Tibial nerve (tissue), 4 donors: ENCODE data around the gene COL4A6. TPM values are rescaled to one million over a fixed set of nuclear protein-coding genes. Genes with fewer than 3 reads are reported as not detected.

ENCODE experiments used
- DNase-seq, 2 donors: peaks; one replicate each; pipeline ENCODE4 v3.0.0-alpha.2; 2019; ENCODE audit warnings: low spot score in 2 of 2
- H3K27ac ChIP-seq, 4 donors: fragments of 200-600 bp; sonication (generic) in 3 of 4; one replicate each; pipeline ENCODE4 v1.5.1; 2017 to 2019; ENCODE audit warnings: mild to moderate bottlenecking in 1 of 4
- H3K27me3 ChIP-seq, 2 donors: fragments of 200-600 bp; sonication (generic) in 1 of 2; one replicate each; pipeline versions ENCODE4 v1.5.1 to v1.6.0; 2017 to 2019
- H3K36me3 ChIP-seq, 3 donors: fragments of 200-600 bp; sonication (generic); one replicate each; pipeline ENCODE4 v1.5.1; 2018 to 2019
- H3K4me1 ChIP-seq, 4 donors: fragments of 200-600 bp; sonication (generic) in 3 of 4; one replicate each; pipeline ENCODE4 v1.5.1; 2017 to 2019
- H3K4me3 ChIP-seq, 4 donors: fragments of 200-600 bp; sonication (generic) in 3 of 4; one replicate each; pipeline ENCODE4 v1.5.1; 2017 to 2019; ENCODE audit warnings: mild to moderate bottlenecking in 1 of 4, moderate library complexity in 1 of 4
- H3K9me3 ChIP-seq, 4 donors: fragments of 200-600 bp; sonication (generic) in 3 of 4; one replicate each; pipeline ENCODE4 v1.5.1; 2017 to 2019
- CTCF ChIP-seq, 5 experiments: fragments of 200-600 bp in 3 of 5; fragments of 450-650 bp in 2 of 5; sonication (generic) in 3 of 5; IDR thresholded peaks; one replicate each; pipeline ENCODE4 v1.5.1; 2016 to 2019; ENCODE audit warnings: antibody characterized with exemption in 5 of 5, mild to moderate bottlenecking in 3 of 5, moderate library complexity in 2 of 5
- EP300 ChIP-seq, 2 donors: sonication (generic); formaldehyde crosslinking; IDR thresholded peaks; one replicate each; pipeline ENCODE4 v1.6.1; 2017; ENCODE audit warnings: antibody characterized with exemption in 2 of 2, mild to moderate bottlenecking in 1 of 2
- POLR2A ChIP-seq, 2 donors: fragments of 450-650 bp; IDR thresholded peaks; one replicate each; pipeline ENCODE4 v1.6.1; 2017; ENCODE audit warnings: antibody characterized with exemption in 2 of 2, mild to moderate bottlenecking in 2 of 2, moderate library complexity in 2 of 2
- WGBS, 2 donors: methylation state at CpG; one replicate each; pipeline ENCODE4 v1.1.5; 2018; 5-methylcytosine and 5-hydroxymethylcytosine counted together
- total RNA-seq, 4 donors: library from RNA; depleted of rRNA; stranded (reverse); fragments of >200 nt; gene quantifications; one replicate each; pipeline ENCODE4 v1.1.0, GENCODE V29; 2016

COL4A6 gene
- total RNA-seq, 4 donors from 2014 or later: under 0.01 to 1.4 (median 0.21) TPM

DNA sequence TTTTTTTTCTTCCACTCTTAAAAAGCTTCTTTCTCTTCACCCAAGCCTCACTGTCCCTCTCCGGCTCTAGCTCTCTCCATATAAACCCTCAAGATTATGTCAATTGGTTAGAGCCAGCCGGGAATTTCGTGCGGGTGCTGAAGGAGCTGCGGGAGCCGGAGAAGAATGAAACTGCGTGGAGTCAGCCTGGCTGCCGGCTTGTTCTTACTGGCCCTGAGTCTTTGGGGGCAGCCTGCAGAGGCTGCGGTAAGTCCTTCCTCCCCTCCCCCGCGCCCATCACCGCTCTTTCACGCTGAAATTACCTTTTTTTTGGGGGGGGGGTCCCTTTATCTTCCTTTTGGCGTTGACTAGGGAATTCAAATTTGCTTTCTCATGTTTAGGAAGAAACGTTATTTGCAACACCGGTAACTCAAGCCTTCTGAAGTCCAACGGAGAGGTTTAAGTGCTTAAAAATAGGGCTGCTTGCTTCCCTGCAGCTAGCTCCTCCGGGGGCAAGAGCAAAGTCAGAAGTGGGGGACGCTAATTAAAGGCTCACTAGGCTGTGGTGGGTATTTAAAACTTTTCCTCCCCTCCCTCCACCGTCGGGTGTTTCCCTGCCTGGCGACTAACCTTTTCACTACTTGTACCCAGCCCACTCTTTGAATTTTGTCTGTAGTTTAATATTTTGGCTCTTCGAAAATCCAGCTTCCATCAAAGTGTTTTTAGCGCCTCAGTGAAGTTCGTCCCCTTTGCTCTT, 1.9 kb upstream of the COL4A6 start:
- TF ChIP-seq POLR2A (IDR thresholded peaks at IDR 0.05): no peak
- TF ChIP-seq CTCF (IDR thresholded peaks at IDR 0.05): no peak
- TF ChIP-seq EP300 (IDR thresholded peaks at IDR 0.05): no peak
- WGBS, 2 donors: 3 to 22% methylated on average over 20 to 25 of the region's 25 CpGs
- no peaks in the 10 kb centered on the region for H3K4me1 ChIP-seq
- peak overlapping the region in 1 of 4 donors; percentile 22 for H3K27ac ChIP-seq
- H3K4me3 ChIP-seq: peak overlapping the region; percentile 19 to 53 (median 34)
- no peaks in the 10 kb centered on the region for H3K36me3 ChIP-seq
- peaks cover 0 to 31% of the 10 kb centered on the region in 2 donors for H3K27me3 ChIP-seq
- no peak for DNase-seq
- no peaks in the 10 kb centered on the region for H3K9me3 ChIP-seq

GRCh38 chrX:108439426-108439942, 1.3 kb upstream of the COL4A6 start, which contains the start of gene COL4A5:
TSS of gene COL4A5 (plus strand) at chrX:108439838. CDS start at chrX:108440126, 288 bp downstream.
- Histone ChIP-seq H3K4me1 (no peaks in the 10 kb centered on the region), H3K27me3 (peaks cover 0 to 35% of the 10 kb centered on the region in 2 donors), H3K27ac (peak within 1 kb of the TSS in 2 of 4 donors; percentile 1 to 22), H3K9me3 (no peaks in the 10 kb centered on the region), H3K36me3 (no peaks in the 10 kb centered on the region), H3K4me3 (peak within 1 kb of the TSS; percentile 19 to 53 (median 34))
- WGBS, 2 donors: 2 to 17% methylated on average over 13 of the region's 13 CpGs
- DNase-seq: peak in 1 of 2 donors; percentile 4
- TF ChIP-seq CTCF (IDR thresholded peaks at IDR 0.05) (no peak), POLR2A (IDR thresholded peaks at IDR 0.05) (no peak), EP300 (IDR thresholded peaks at IDR 0.05) (no peak)

DNA sequence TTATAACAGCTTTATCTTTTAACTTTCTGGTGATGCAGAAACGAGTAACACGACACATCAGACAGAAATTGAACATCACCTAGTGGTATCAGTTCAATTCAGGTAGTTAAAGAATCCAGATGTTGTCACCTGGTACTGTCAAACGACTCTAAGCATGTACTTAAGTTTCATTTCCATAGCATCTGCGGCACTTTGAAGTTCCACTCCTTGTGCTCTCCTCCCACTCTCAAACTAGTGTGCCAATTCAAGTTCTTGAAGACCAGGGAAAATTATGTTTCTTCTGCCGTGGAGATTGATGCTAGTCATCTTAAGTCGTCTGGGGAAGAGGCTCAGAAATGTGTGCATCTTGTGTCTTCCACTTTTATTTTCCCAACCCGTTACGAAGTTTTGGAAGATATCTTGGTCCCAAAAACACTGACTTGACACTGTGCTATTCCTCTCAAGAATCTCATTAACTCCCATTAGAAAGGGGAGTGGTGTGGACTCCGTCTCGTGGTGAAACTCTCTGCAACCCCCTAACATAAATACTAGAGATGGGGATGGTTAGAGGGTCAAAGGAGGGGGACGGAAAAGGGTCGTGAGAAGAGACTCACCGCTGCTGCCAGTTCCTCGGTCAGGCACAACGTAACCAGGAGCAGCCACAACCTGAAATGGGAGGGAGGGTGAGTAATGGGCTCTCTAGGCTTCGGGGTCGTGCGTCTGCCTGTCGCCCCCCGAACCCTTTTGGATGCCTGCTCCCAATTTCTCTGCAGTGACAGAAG, 693 bp downstream of the COL4A6 start:
- Histone ChIP-seq H3K27me3 (peaks cover 0 to 35% of the 10 kb centered on the region in 2 donors), H3K4me3 (peak overlapping the region in 1 of 4 donors; percentile 36), H3K36me3 (no peaks in the 10 kb centered on the region), H3K4me1 (no peaks in the 10 kb centered on the region), H3K9me3 (no peaks in the 10 kb centered on the region), H3K27ac (no peak overlapping the region)
- 25 to 33% methylated on average over 20 of the region's 20 CpGs for WGBS, 2 donors
- TF ChIP-seq CTCF (IDR thresholded peaks at IDR 0.05): no peak
- no peak for TF ChIP-seq EP300 (IDR thresholded peaks at IDR 0.05)
- no peak for TF ChIP-seq POLR2A (IDR thresholded peaks at IDR 0.05)
- DNase-seq: no peak

- TF ChIP-seq POLR2A (IDR thresholded peaks at IDR 0.05): no peak
- TF ChIP-seq CTCF (IDR thresholded peaks at IDR 0.05): no peak
- no peak for TF ChIP-seq EP300 (IDR thresholded peaks at IDR 0.05)
- Histone ChIP-seq H3K27me3 (peaks cover 0 to 35% of the 10 kb centered on the region in 2 donors), H3K9me3 (no peaks in the 10 kb centered on the region), H3K36me3 (no peaks in the 10 kb centered on the region), H3K4me1 (no peaks in the 10 kb centered on the region), H3K27ac (no peak overlapping the region), H3K4me3 (no peak overlapping the region)
- 78 to 82% methylated on average over 5 of the region's 5 CpGs for WGBS, 2 donors
- DNase-seq: no peak
Measured at GRCh38 chrX:108435261-108435660, 3.0 kb downstream of the COL4A6 start.
